Mesenchymal stem cell (in vitro differentiated cells and primary cell): ENCODE measurements around the gene SPSB1.

Experiments used
- DNase-seq: peaks from one replicate; pipeline ENCODE4 v3.0.0-alpha.2; 2013
- H2AFZ ChIP-seq: one replicate; pipeline ENCODE4 v1.6.1; 2013; ENCODE audit warnings: low read depth, mild to moderate bottlenecking, control low read depth, inconsistent platforms, low read length, moderate library complexity
- H2AK5ac ChIP-seq: 2 replicates; pipeline ENCODE4 v1.6.1; 2013; ENCODE audit warnings: low read length, moderate library complexity, mild to moderate bottlenecking, inconsistent platforms; ENCODE audit not compliant: severe bottlenecking
- H2BK120ac ChIP-seq: one replicate; pipeline ENCODE4 v1.6.1; 2013; ENCODE audit warnings: low read depth, mild to moderate bottlenecking, inconsistent platforms, low read length, moderate library complexity
- H2BK12ac ChIP-seq, 2 experiments: one replicate each; pipeline ENCODE4 v1.6.1; 2013; ENCODE audit warnings: inconsistent platforms in 2 of 2, low read length in 2 of 2, mild to moderate bottlenecking in 2 of 2, moderate library complexity in 2 of 2, control low read depth in 1 of 2
- H2BK15ac ChIP-seq: one replicate; pipeline ENCODE4 v1.6.1; 2013; ENCODE audit warnings: mild to moderate bottlenecking, low read depth, inconsistent platforms; ENCODE audit not compliant: poor library complexity, severe bottlenecking
- H2BK5ac ChIP-seq: 2 replicates; pipeline ENCODE4 v1.6.1; 2013; ENCODE audit warnings: low read depth, mild to moderate bottlenecking, low read length, control low read depth, inconsistent platforms; ENCODE audit not compliant: poor library complexity, severe bottlenecking
- H3K14ac ChIP-seq, 2 experiments: one replicate each; pipeline ENCODE4 v1.6.1; 2013; ENCODE audit warnings: inconsistent platforms in 2 of 2, low read length in 2 of 2, control low read depth in 1 of 2, mild to moderate bottlenecking in 1 of 2, moderate library complexity in 1 of 2
- H3K18ac ChIP-seq, 2 experiments: one replicate each; pipeline ENCODE4 v1.6.1; 2013; ENCODE audit warnings: inconsistent platforms in 2 of 2, low read length in 2 of 2, control low read depth in 1 of 2, low read depth in 1 of 2, mild to moderate bottlenecking in 1 of 2
- H3K23ac ChIP-seq, 2 experiments: one replicate each; pipeline ENCODE4 v1.6.1; 2013; ENCODE audit warnings: inconsistent platforms in 2 of 2, low read length in 2 of 2, mild to moderate bottlenecking in 2 of 2, moderate library complexity in 2 of 2, control low read depth in 1 of 2
- H3K27ac ChIP-seq: 2 replicates; pipeline ENCODE4 v1.5.1; 2013; ENCODE audit warnings: mild to moderate bottlenecking, moderate library complexity, low read length, control low read depth, inconsistent platforms; ENCODE audit not compliant: poor library complexity, severe bottlenecking
- H3K27me3 ChIP-seq, 2 experiments: 2 replicates each; pipeline versions ENCODE4 v1.6.1 to v1.7.0; 2013; ENCODE audit warnings: low read length in 2 of 2, mild to moderate bottlenecking in 2 of 2, moderate library complexity in 2 of 2, control low read depth in 1 of 2, inconsistent platforms in 1 of 2; ENCODE audit not compliant: control insufficient read depth in 1 of 2, insufficient read depth in 1 of 2
- H3K36me3 ChIP-seq, 2 experiments: 2 replicates each; pipeline versions ENCODE4 v1.6.1 to v1.7.0; 2013; ENCODE audit warnings: low read length in 2 of 2, control low read depth in 1 of 2, inconsistent platforms in 1 of 2, low read depth in 1 of 2, mild to moderate bottlenecking in 1 of 2; ENCODE audit not compliant: insufficient read depth in 2 of 2, control insufficient read depth in 1 of 2
- H3K4ac ChIP-seq, 2 experiments: one replicate each; pipeline ENCODE4 v1.6.1; 2013; ENCODE audit warnings: inconsistent platforms in 2 of 2, low read length in 2 of 2, mild to moderate bottlenecking in 2 of 2, moderate library complexity in 2 of 2, control low read depth in 1 of 2, low read depth in 1 of 2
- H3K4me1 ChIP-seq: 2 replicates; pipeline ENCODE4 v1.6.1; 2013; ENCODE audit warnings: low read depth, low read length, control low read depth; ENCODE audit not compliant: control insufficient read depth, insufficient read depth
- H3K4me2 ChIP-seq: 2 replicates; pipeline ENCODE4 v1.6.1; 2013; ENCODE audit warnings: low read length, mild to moderate bottlenecking, inconsistent platforms; ENCODE audit not compliant: poor library complexity, severe bottlenecking
- H3K4me3 ChIP-seq, 2 experiments: 2 replicates each; pipeline versions ENCODE4 v1.5.1 to v1.7.0; 2013; ENCODE audit warnings: low read length in 2 of 2, mild to moderate bottlenecking in 2 of 2, control low read depth in 1 of 2, low read depth in 1 of 2; ENCODE audit not compliant: insufficient read depth in 1 of 2
- H3K79me1 ChIP-seq: replicated peaks from 2 replicates; pipeline ENCODE4 v1.6.1; 2013; ENCODE audit warnings: mild to moderate bottlenecking, control low read depth, low read length, inconsistent platforms; ENCODE audit not compliant: poor library complexity, severe bottlenecking
- H3K9ac ChIP-seq: 2 replicates; pipeline ENCODE4 v1.7.0; 2013; ENCODE audit warnings: mild to moderate bottlenecking, low read length, moderate library complexity
- H3K9me3 ChIP-seq: 2 replicates; pipeline ENCODE4 v1.7.0; 2013; ENCODE audit warnings: mild to moderate bottlenecking, low read length; ENCODE audit not compliant: control insufficient read depth
- H4K8ac ChIP-seq: one replicate; pipeline ENCODE4 v1.6.1; 2013; ENCODE audit warnings: inconsistent platforms, mild to moderate bottlenecking, low read length, moderate library complexity
- H4K91ac ChIP-seq: one replicate; pipeline ENCODE4 v1.6.1; 2013; ENCODE audit warnings: mild to moderate bottlenecking, low read length, inconsistent platforms
- WGBS: methylation state at CpG from one replicate; pipeline ENCODE4 v1.1.7; 2013; ENCODE audit warnings: mixed read lengths; 5-methylcytosine and 5-hydroxymethylcytosine counted together

The SPSB1 gene

DNA sequence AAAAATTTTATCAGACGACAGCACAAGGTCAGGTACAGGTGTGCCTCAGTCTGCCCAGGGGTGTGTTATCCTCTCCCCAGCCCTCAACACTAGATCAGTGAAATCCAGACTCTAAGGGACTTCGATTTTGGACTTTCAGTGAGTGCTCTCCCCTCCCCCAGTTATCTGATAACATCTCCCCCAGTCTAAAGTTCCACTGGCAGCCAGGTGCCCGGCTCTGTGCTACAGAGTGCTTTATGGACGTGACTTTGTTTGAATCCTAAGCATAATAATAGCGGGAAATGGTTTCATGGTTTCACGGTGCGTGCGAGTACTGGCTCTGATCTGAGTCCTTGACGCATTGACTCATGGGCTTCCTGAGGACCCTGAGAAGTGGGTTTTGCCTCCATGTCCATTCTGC, 3.2 kb downstream of the SPSB1 start:
- H3K23ac ChIP-seq = no peak overlapping the region
- H3K18ac ChIP-seq = no peak overlapping the region
- H3K4ac ChIP-seq = no peak overlapping the region
- no peak overlapping the region for H4K8ac ChIP-seq
- no peak for DNase-seq
- H2AK5ac ChIP-seq = no peak overlapping the region
- H2BK12ac ChIP-seq = no peak overlapping the region
- peaks cover 14 to 34% of the 10 kb centered on the region in 2 experiments for H3K36me3 ChIP-seq
- H2AFZ ChIP-seq = no peak overlapping the region
- H2BK120ac ChIP-seq = no peak overlapping the region
- H3K14ac ChIP-seq = no peak overlapping the region
- peaks cover 30% of the 10 kb centered on the region for H3K4me1 ChIP-seq
- peak overlapping the region in 1 of 2 experiments; percentile 100 for H3K4me3 ChIP-seq
- H3K9ac ChIP-seq = peak overlapping the region; percentile 95
- H3K9me3 ChIP-seq = no peaks in the 10 kb centered on the region
- 83% methylated on average over 9 of the region's 9 CpGs for WGBS
- no peak overlapping the region for H2BK5ac ChIP-seq
- H3K27ac ChIP-seq = no peak overlapping the region
- H4K91ac ChIP-seq = no peak overlapping the region
- H3K79me1 ChIP-seq = no peaks in the 10 kb centered on the region
- no peaks in the 10 kb centered on the region for H3K27me3 ChIP-seq
- H3K4me2 ChIP-seq = no peak overlapping the region
- H2BK15ac ChIP-seq = no peak overlapping the region

DNA sequence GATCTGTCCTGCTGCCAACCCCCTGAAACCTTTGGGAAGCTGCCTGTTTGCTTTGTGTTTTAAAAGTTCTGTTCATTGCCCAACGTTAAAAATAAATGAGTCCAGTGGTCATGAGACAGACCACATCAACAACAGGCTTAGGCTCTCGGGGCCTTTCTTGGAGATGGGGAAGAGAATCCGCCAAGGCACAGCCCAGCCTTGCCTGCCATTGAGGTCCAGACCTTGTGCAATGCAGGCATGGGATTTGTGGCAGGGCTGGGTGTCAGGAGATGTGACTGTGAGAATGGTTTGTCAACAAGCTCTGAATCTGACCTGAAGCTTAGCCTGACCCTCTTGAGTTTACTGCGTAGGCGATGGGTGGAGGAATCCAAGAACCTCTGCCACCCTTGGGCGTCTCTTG, 4.2 kb downstream of the SPSB1 start:
- peaks cover 23 to 43% of the 10 kb centered on the region in 2 experiments for H3K36me3 ChIP-seq
- H2BK5ac ChIP-seq = no peak overlapping the region
- peak overlapping the region in 1 of 2 experiments; percentile 100 for H3K4me3 ChIP-seq
- no peaks in the 10 kb centered on the region for H3K9me3 ChIP-seq
- no peak overlapping the region for H3K4me2 ChIP-seq
- H2BK12ac ChIP-seq = no peak overlapping the region
- peaks cover 30% of the 10 kb centered on the region for H3K4me1 ChIP-seq
- H3K9ac ChIP-seq = peak overlapping the region; percentile 95
- no peak overlapping the region for H3K14ac ChIP-seq
- no peaks in the 10 kb centered on the region for H3K27me3 ChIP-seq
- H2AK5ac ChIP-seq = no peak overlapping the region
- no peak overlapping the region for H2BK120ac ChIP-seq
- no peak overlapping the region for H3K23ac ChIP-seq
- no peaks in the 10 kb centered on the region for H3K79me1 ChIP-seq
- no peak overlapping the region for H2BK15ac ChIP-seq
- no peak for DNase-seq
- H4K91ac ChIP-seq = no peak overlapping the region
- no peak overlapping the region for H4K8ac ChIP-seq
- H2AFZ ChIP-seq = no peak overlapping the region
- H3K4ac ChIP-seq = no peak overlapping the region
- H3K27ac ChIP-seq = no peak overlapping the region
- 99% methylated on average over 6 of the region's 6 CpGs for WGBS
- no peak overlapping the region for H3K18ac ChIP-seq

- no peak overlapping the region for H3K14ac ChIP-seq
- H3K9me3 ChIP-seq = no peaks in the 10 kb centered on the region
- peaks cover 25 to 48% of the 10 kb centered on the region in 2 experiments for H3K36me3 ChIP-seq
- H3K27ac ChIP-seq = no peak overlapping the region
- H2AK5ac ChIP-seq = no peak overlapping the region
- H3K4me3 ChIP-seq = no peak overlapping the region
- no peak overlapping the region for H2BK5ac ChIP-seq
- no peak overlapping the region for H2BK12ac ChIP-seq
- peaks cover 34% of the 10 kb centered on the region for H3K4me1 ChIP-seq
- H4K8ac ChIP-seq = no peak overlapping the region
- no peaks in the 10 kb centered on the region for H3K27me3 ChIP-seq
- no peak overlapping the region for H3K23ac ChIP-seq
- no peak overlapping the region for H3K4me2 ChIP-seq
- no peaks in the 10 kb centered on the region for H3K79me1 ChIP-seq
- no peak overlapping the region for H3K18ac ChIP-seq
- 89% methylated on average over 8 of the region's 9 CpGs for WGBS
- H3K9ac ChIP-seq = no peak overlapping the region
- no peak overlapping the region for H3K4ac ChIP-seq
- H4K91ac ChIP-seq = no peak overlapping the region
- no peak overlapping the region for H2AFZ ChIP-seq
- DNase-seq = no peak
- H2BK120ac ChIP-seq = no peak overlapping the region
- no peak overlapping the region for H2BK15ac ChIP-seq
Measured at GRCh38 chr1:9297831-9298230, 5.1 kb downstream of the SPSB1 start.

DNA sequence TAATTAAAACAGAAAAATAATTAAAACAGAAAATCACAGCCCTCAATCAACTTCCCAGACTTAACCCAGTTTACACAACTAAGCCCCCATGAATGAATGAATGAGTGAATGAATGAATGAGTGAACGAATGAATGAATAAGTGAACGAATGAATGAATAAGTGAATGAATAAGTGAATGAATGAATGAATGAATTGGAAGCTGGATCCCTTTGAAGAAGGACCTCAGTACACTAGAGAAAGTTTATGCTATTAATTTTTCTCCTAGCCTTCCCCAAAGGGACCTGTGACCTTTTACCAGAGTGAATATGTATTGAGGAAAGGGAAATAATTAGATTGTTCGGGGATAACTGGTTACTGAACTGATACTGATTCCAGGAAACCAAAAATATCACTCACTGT, 5.6 kb downstream of the SPSB1 start:
- no peaks in the 10 kb centered on the region for H3K9me3 ChIP-seq
- H3K4ac ChIP-seq = no peak overlapping the region
- H3K36me3 ChIP-seq = peaks cover 25 to 48% of the 10 kb centered on the region in 2 experiments
- H2BK12ac ChIP-seq = no peak overlapping the region
- H3K4me2 ChIP-seq = no peak overlapping the region
- no peak for DNase-seq
- no peak overlapping the region for H2BK120ac ChIP-seq
- H3K27ac ChIP-seq = no peak overlapping the region
- no peak overlapping the region for H3K23ac ChIP-seq
- no peak overlapping the region for H3K18ac ChIP-seq
- no peaks in the 10 kb centered on the region for H3K27me3 ChIP-seq
- H2AFZ ChIP-seq = no peak overlapping the region
- H4K8ac ChIP-seq = no peak overlapping the region
- no peak overlapping the region for H3K9ac ChIP-seq
- H2AK5ac ChIP-seq = no peak overlapping the region
- H4K91ac ChIP-seq = no peak overlapping the region
- 63% methylated on average over 2 of the region's 3 CpGs for WGBS
- no peak overlapping the region for H2BK5ac ChIP-seq
- H3K4me1 ChIP-seq = peaks cover 35% of the 10 kb centered on the region
- H3K79me1 ChIP-seq = no peaks in the 10 kb centered on the region
- H2BK15ac ChIP-seq = no peak overlapping the region
- no peak overlapping the region for H3K4me3 ChIP-seq
- H3K14ac ChIP-seq = no peak overlapping the region
